Mesendoderm (in vitro differentiated cells): ENCODE data around the gene COPG1.

Source experiments
- DNase-seq: peaks from one replicate; pipeline ENCODE4 v3.0.0; 2013
- H2AK5ac ChIP-seq: 2 replicates; pipeline ENCODE4 v1.6.1; 2013; ENCODE audit warnings: low read length, inconsistent platforms
- H2BK120ac ChIP-seq: 2 replicates; pipeline ENCODE4 v1.6.1; 2013; ENCODE audit warnings: low read depth, mild to moderate bottlenecking, low read length, moderate library complexity, mixed read lengths
- H2BK15ac ChIP-seq: replicated peaks from 2 replicates; pipeline ENCODE4 v1.6.1; 2013; ENCODE audit warnings: low read depth, mild to moderate bottlenecking, moderate library complexity
- H2BK5ac ChIP-seq: 2 replicates; pipeline ENCODE4 v1.6.1; 2013; ENCODE audit warnings: low read length, inconsistent platforms
- H3K18ac ChIP-seq: 2 replicates; pipeline ENCODE4 v1.6.1; 2013; ENCODE audit warnings: mild to moderate bottlenecking, low read length, mixed read lengths
- H3K23ac ChIP-seq: one replicate; pipeline ENCODE4 v1.6.1; 2013; ENCODE audit warnings: low read length
- H3K27ac ChIP-seq: 2 replicates; pipeline ENCODE4 v1.5.1; 2013; ENCODE audit warnings: low read depth, mild to moderate bottlenecking, inconsistent platforms, low read length, moderate library complexity
- H3K27me3 ChIP-seq: 2 replicates; pipeline ENCODE4 v1.6.1; 2013; ENCODE audit warnings: low read length, control low read depth, mild to moderate bottlenecking, inconsistent platforms; ENCODE audit not compliant: insufficient read depth, poor library complexity
- H3K36me3 ChIP-seq: 2 replicates; pipeline ENCODE4 v1.6.1; 2013; ENCODE audit warnings: low read length, inconsistent platforms; ENCODE audit not compliant: control insufficient read depth, insufficient read depth
- H3K4ac ChIP-seq: one replicate; pipeline ENCODE4 v1.6.1; 2013; ENCODE audit warnings: low read depth, mild to moderate bottlenecking, low read length, moderate library complexity
- H3K4me1 ChIP-seq: 2 replicates; pipeline ENCODE4 v1.6.1; 2013; ENCODE audit warnings: low read depth, low read length, inconsistent platforms; ENCODE audit not compliant: control insufficient read depth
- H3K4me2 ChIP-seq: 2 replicates; pipeline ENCODE4 v1.6.1; 2013; ENCODE audit warnings: low read length
- H3K4me3 ChIP-seq: 2 replicates; pipeline ENCODE4 v1.5.1; 2013; ENCODE audit warnings: mild to moderate bottlenecking, low read length
- H3K56ac ChIP-seq: one replicate; pipeline ENCODE4 v1.6.1; 2013; ENCODE audit warnings: low read length
- H3K79me1 ChIP-seq: 2 replicates; pipeline ENCODE4 v1.6.1; 2013; ENCODE audit warnings: low read length, inconsistent platforms
- H3K79me2 ChIP-seq: 2 replicates; pipeline ENCODE4 v1.6.1; 2013; ENCODE audit warnings: mild to moderate bottlenecking, low read length; ENCODE audit not compliant: control insufficient read depth, insufficient read depth
- H3K9ac ChIP-seq: 2 replicates; pipeline ENCODE4 v1.6.1; 2013; ENCODE audit warnings: low read length, inconsistent platforms
- H4K5ac ChIP-seq: one replicate; pipeline ENCODE4 v1.6.1; 2013; ENCODE audit warnings: low read length
- H4K8ac ChIP-seq: one replicate; pipeline ENCODE4 v1.6.1; 2013; ENCODE audit warnings: low read depth, mild to moderate bottlenecking, control low read depth, low read length, moderate library complexity
- WGBS: extraction: QIAGEN DNeasy Blood & Tissue Kit; methylation state at CpG from one replicate; pipeline ENCODE4 v1.1.7; 2013; ENCODE audit warnings: low lambda C conversion rate, missing lambda C conversion rate; ENCODE audit not compliant: insufficient coverage; ENCODE audit errors: extremely low coverage; 5-methylcytosine and 5-hydroxymethylcytosine counted together

The COPG1 gene

DNA sequence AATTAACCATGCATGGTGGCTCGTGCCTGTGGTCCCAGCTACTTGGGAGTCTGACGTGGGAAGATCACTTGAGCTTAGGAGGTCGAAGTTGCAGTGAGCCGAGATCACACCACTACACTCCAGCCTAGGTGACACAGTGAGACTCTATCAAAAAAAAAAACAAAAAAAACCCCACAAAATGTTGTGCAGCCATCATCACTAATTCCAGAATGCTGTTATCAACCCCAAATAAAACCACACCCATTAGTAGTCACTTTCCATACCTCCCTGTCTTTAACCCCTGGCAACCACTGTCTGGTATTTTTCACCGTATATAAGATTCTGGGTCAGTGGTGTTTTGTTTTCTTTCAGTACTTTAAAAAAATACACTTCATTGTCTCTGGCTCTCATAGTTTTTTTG lies 45.9 kb downstream of the COPG1 start:
- no peak for DNase-seq
- Histone ChIP-seq H3K79me2 (no peaks in the 10 kb centered on the region), H3K4me1 (no peaks in the 10 kb centered on the region), H3K4ac (no peak overlapping the region), H3K9ac (no peak overlapping the region), H2BK15ac (no peak overlapping the region), H3K4me3 (no peak overlapping the region), H4K8ac (no peak overlapping the region), H2AK5ac (no peak overlapping the region), H3K27ac (no peak overlapping the region), H3K4me2 (no peak overlapping the region), H3K36me3 (peaks cover 1% of the 10 kb centered on the region), H3K79me1 (no peaks in the 10 kb centered on the region), H3K27me3 (no peaks in the 10 kb centered on the region), H2BK120ac (no peak overlapping the region), H4K5ac (no peak overlapping the region), H3K18ac (no peak overlapping the region), H3K56ac (no peak overlapping the region), H3K23ac (no peak overlapping the region), H2BK5ac (no peak overlapping the region)
- no CpG with 5 or more reads among the region's 5 CpGs for WGBS

DNA sequence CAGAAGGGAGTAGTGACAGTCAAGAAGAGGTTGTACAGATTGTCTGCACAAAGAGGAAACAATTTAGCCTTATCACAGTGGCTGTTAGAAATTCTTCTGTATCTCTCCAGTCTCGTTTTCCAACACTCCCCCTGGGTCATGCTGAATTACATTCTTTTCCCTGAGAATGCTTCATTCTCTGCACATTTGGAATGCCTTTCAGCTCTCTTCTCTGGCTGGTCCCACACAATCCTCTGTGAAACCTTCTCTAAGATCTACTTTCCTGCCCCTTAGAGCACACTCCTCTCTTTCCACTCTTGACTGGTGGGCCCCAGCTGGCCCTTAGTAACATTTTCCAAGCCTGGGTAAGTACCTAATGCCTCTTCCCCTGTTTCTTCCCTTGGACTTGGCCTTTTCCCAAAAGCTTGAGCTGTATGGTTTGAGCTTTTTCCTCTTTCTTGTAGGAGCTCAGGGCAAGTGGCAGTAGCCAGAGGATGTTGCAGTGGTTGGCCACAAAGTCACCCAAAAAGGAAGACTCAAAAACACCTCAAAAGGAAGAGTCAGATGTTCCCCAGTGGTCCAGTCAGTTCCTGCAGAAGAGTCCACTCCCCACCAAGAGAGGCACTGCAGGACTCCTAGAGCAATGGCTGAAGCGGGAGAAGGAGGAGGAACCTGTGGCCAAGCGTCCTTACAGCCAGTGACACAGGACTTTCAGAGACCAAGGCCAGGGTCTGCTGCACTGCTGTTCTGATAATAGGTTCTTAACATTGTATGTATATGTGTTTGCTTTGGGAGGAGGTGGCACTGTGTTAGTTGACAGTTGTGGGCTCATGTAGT lies 54.9 kb downstream of the COPG1 start:
- no peak overlapping the region for H3K18ac ChIP-seq
- H3K4ac ChIP-seq, result peak overlapping the region; percentile 63
- H4K5ac ChIP-seq, result no peak overlapping the region
- H3K4me2 ChIP-seq, result no peak overlapping the region
- H3K4me3 ChIP-seq, result no peak overlapping the region
- H2BK15ac ChIP-seq, result no peak overlapping the region
- H3K36me3 ChIP-seq, result peaks cover 6% of the 10 kb centered on the region
- H3K27me3 ChIP-seq, result no peaks in the 10 kb centered on the region
- peak overlapping the region; percentile 73 for H3K56ac ChIP-seq
- H2AK5ac ChIP-seq, result no peak overlapping the region
- no peak overlapping the region for H4K8ac ChIP-seq
- no peaks in the 10 kb centered on the region for H3K79me2 ChIP-seq
- H3K9ac ChIP-seq, result peak overlapping the region; percentile 26
- H3K27ac ChIP-seq, result peak overlapping the region; percentile 54
- no peaks in the 10 kb centered on the region for H3K79me1 ChIP-seq
- H2BK120ac ChIP-seq, result no peak overlapping the region
- peaks cover 7% of the 10 kb centered on the region for H3K4me1 ChIP-seq
- WGBS, result no CpG with 5 or more reads among the region's 3 CpGs
- H2BK5ac ChIP-seq, result no peak overlapping the region
- peak; percentile 63 for DNase-seq
- H3K23ac ChIP-seq, result no peak overlapping the region

DNA sequence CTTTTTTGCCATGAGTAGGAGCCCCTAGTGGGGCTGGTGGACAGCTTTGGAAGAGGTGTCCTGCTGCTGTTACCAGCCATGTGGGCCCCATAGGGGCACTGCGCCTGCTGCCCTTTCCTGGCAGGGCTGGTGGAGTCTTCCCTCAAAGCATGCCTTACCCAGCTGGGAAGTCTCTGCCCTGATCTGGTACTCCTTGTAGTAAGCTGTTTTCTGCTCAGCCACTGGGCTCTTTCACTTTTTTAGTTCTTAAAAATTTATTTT lies 55.5 kb downstream of the COPG1 start:
- H2BK15ac ChIP-seq, result no peak overlapping the region
- H3K9ac ChIP-seq, result peak overlapping the region; percentile 26
- H3K4me1 ChIP-seq, result peaks cover 7% of the 10 kb centered on the region
- peak overlapping the region; percentile 54 for H3K27ac ChIP-seq
- no peak overlapping the region for H3K4me2 ChIP-seq
- peak overlapping the region; percentile 59 for H2BK5ac ChIP-seq
- H2AK5ac ChIP-seq, result no peak overlapping the region
- H3K79me2 ChIP-seq, result no peaks in the 10 kb centered on the region
- no CpG with 5 or more reads among the region's 1 CpG for WGBS
- H3K23ac ChIP-seq, result no peak overlapping the region
- no peaks in the 10 kb centered on the region for H3K79me1 ChIP-seq
- DNase-seq, result no peak
- no peak overlapping the region for H2BK120ac ChIP-seq
- H4K8ac ChIP-seq, result no peak overlapping the region
- H3K56ac ChIP-seq, result peak overlapping the region; percentile 73
- no peaks in the 10 kb centered on the region for H3K27me3 ChIP-seq
- H3K4ac ChIP-seq, result peak overlapping the region; percentile 63
- no peak overlapping the region for H4K5ac ChIP-seq
- peaks cover 6% of the 10 kb centered on the region for H3K36me3 ChIP-seq
- H3K4me3 ChIP-seq, result no peak overlapping the region
- no peak overlapping the region for H3K18ac ChIP-seq

DNA sequence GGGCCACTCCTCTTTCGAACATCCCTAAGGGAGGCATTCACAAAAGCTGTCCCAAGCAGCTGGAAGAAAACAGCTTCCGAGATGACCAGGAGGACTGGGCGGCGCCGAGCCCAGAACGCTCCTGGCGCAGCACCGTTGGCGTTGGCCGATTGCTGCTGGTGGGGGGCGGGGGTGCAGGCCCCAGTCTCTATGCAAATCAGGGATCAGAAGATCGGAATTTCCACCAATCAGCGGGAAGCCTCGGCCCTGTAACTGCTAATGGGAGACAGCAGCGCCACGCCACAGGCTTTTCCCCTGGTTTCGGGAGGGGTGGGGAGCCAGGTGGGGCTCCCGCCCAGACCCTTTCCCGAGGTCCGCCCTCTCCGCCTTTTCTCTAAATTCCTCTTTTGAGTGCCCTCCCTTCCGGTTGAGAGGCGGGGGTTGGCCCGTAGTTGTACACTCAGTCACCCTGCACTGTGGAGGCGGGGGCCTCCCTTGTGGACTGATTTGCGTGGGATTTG lies 56.2 kb downstream of the COPG1 start:
- H4K5ac ChIP-seq, result no peak overlapping the region
- no peaks in the 10 kb centered on the region for H3K79me2 ChIP-seq
- peak overlapping the region; percentile 32 for H3K4me2 ChIP-seq
- no peak overlapping the region for H2AK5ac ChIP-seq
- peak overlapping the region; percentile 29 for H2BK5ac ChIP-seq
- H2BK15ac ChIP-seq, result no peak overlapping the region
- peak overlapping the region; percentile 80 for H3K56ac ChIP-seq
- H3K4me1 ChIP-seq, result peaks cover 7% of the 10 kb centered on the region
- H3K27ac ChIP-seq, result peak overlapping the region; percentile 88
- no peak overlapping the region for H3K23ac ChIP-seq
- no peak overlapping the region for H3K4ac ChIP-seq
- peak; percentile 99 for DNase-seq
- H3K36me3 ChIP-seq, result peaks cover 4% of the 10 kb centered on the region
- no peak overlapping the region for H3K18ac ChIP-seq
- no peaks in the 10 kb centered on the region for H3K79me1 ChIP-seq
- no peak overlapping the region for H3K4me3 ChIP-seq
- H2BK120ac ChIP-seq, result no peak overlapping the region
- H4K8ac ChIP-seq, result no peak overlapping the region
- H3K27me3 ChIP-seq, result no peaks in the 10 kb centered on the region
- H3K9ac ChIP-seq, result peak overlapping the region; percentile 55
- WGBS, result no CpG with 5 or more reads among the region's 26 CpGs

DNA sequence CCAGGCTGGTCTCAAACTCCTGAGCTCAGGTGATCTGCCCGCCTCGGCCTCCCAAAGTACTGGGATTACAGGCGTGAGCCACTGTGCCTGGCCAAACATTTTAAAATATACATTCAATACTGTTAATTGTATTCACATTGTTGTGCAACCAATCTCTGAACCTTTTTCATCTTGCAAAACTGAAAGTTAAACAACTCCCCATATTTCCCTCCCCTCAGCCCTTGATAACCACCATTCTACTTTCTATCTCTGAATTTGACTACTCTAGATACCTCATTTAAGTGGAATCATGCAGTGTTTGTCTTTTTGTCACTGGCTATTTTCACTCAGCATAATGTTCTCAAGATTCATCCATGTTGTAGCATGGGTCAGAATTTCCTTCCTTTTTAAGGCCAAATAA lies 59.2 kb downstream of the COPG1 start:
- Histone ChIP-seq H2BK5ac (no peak overlapping the region), H4K5ac (no peak overlapping the region), H3K27ac (no peak overlapping the region), H3K36me3 (peaks cover 4% of the 10 kb centered on the region), H3K18ac (no peak overlapping the region), H2BK15ac (no peak overlapping the region), H3K79me1 (no peaks in the 10 kb centered on the region), H3K4ac (no peak overlapping the region), H2BK120ac (no peak overlapping the region), H3K9ac (no peak overlapping the region), H3K4me3 (no peak overlapping the region), H3K4me2 (no peak overlapping the region), H3K27me3 (no peaks in the 10 kb centered on the region), H3K4me1 (peaks cover 7% of the 10 kb centered on the region), H3K23ac (no peak overlapping the region), H3K79me2 (no peaks in the 10 kb centered on the region), H4K8ac (no peak overlapping the region), H2AK5ac (no peak overlapping the region), H3K56ac (no peak overlapping the region)
- no CpG with 5 or more reads among the region's 3 CpGs for WGBS
- no peak for DNase-seq
